K562 (cell line): ENCODE data around the gene FAM181B. TPM values are rescaled to one million over a fixed set of nuclear protein-coding genes. Genes with fewer than 3 reads are reported as not detected.

ENCODE experiments used
- ATF7 ChIP-seq: fragments of 450-650 bp; IDR thresholded peaks from 2 replicates; pipeline ENCODE4 v1.7.1; 2014; ENCODE audit warnings: mild to moderate bottlenecking, moderate library complexity
- JUND ChIP-seq, 2 experiments: IDR thresholded peaks; 2 replicates in 1 of 2; 3 replicates in 1 of 2; pipeline ENCODE4 v1.6.1; 2011; ENCODE audit warnings: borderline replicate concordance in 2 of 2, low read depth in 2 of 2, low read length in 2 of 2, improper control_type of control experiment in 1 of 2, missing biosample characterization in 1 of 2, missing genetic modification characterization in 1 of 2, missing genetic modification reagents in 1 of 2
- KDM4B ChIP-seq, 2 experiments: fragments of 450-650 bp in 1 of 2; sonication (generic) in 1 of 2; IDR thresholded peaks; 2 replicates each; pipeline ENCODE4 v1.6.1; 2016 to 2017; ENCODE audit warnings: borderline replicate concordance in 2 of 2, antibody characterized with exemption in 1 of 2, low read depth in 1 of 2, mild to moderate bottlenecking in 1 of 2
- PHF21A ChIP-seq: fragments of 450-650 bp; IDR thresholded peaks from 2 replicates; pipeline ENCODE4 v1.6.1; 2017; ENCODE audit warnings: low read depth, borderline replicate concordance
- TAL1 ChIP-seq: fragments of 450-650 bp; IDR thresholded peaks from 2 replicates; pipeline ENCODE4 v1.6.1; 2016; ENCODE audit warnings: mild to moderate bottlenecking
- polyA plus RNA-seq, 8 experiments: library from polyadenylated mRNA; depleted of rRNA in 4 of 8; stranded (reverse) in 5 of 8; unstranded in 3 of 8; fragments of >200 nt; fragmentation: Nextera tagmentation in 2 of 8; fragmentation: Illumina TruSeq in 1 of 8; extraction: Ambion mirVana in 2 of 8; extraction: Trizol in 1 of 8; gene quantifications; 2 replicates each; pipeline versions ENCODE4 v1.2.1 to v1.2.3, GENCODE V29; 2011 to 2014; ENCODE audit warnings: inconsistent platforms in 1 of 8, missing spikeins in 1 of 8
- total RNA-seq, 7 experiments: library from RNA; depleted of rRNA in 6 of 7; stranded (reverse); fragments of >200 nt in 6 of 7; fragmentation: Illumina TruSeq in 2 of 7; extraction: Trizol in 2 of 7; gene quantifications; 2 replicates each; pipeline versions ENCODE4 v1.2.1 to v1.2.3, GENCODE V29; 2011 to 2021; ENCODE audit warnings: low replicate concordance in 1 of 7
- TF ChIP-seq, protein P1 (sequence below): fragments of 250-450 bp; sonication (Bioruptor Pico); IDR thresholded peaks from 2 replicates; pipeline ENCODE4 v1.5.0; 2020; ENCODE audit warnings: mild to moderate bottlenecking, borderline replicate concordance
- TF ChIP-seq, protein P2 (sequence below): fragments of 450-650 bp; IDR thresholded peaks from 2 replicates; pipeline ENCODE4 v1.6.1; 2016; ENCODE audit warnings: mild to moderate bottlenecking, moderate library complexity

The FAM181B gene
- total and polyA plus RNA-seq, 9 of the 15 experiments (the other 6 are each of a cell fraction or from before 2014, with no cell fraction given), result 0.01 TPM; not detected in 8

DNA sequence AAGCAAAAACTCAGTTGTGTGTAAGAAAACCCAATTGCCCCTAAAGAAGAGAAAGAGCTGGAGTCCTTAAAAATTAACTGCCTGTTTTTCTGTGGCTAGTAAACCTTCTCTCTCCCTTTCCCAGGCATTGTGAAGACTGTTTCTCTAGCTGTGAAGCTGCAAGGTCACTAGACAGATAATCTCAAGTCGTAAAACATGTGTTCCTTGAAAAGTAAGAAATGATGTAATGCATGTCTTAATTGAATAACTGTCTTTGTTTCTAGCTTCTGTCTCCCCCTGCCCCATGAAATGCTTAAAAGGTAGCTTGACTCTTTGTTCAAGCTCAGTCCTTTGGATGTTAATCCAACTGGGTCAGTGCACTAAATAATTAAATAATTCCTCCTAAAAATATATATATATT lies 29.5 kb upstream of the FAM181B start (continued):
- TF ChIP-seq, protein P1, sequence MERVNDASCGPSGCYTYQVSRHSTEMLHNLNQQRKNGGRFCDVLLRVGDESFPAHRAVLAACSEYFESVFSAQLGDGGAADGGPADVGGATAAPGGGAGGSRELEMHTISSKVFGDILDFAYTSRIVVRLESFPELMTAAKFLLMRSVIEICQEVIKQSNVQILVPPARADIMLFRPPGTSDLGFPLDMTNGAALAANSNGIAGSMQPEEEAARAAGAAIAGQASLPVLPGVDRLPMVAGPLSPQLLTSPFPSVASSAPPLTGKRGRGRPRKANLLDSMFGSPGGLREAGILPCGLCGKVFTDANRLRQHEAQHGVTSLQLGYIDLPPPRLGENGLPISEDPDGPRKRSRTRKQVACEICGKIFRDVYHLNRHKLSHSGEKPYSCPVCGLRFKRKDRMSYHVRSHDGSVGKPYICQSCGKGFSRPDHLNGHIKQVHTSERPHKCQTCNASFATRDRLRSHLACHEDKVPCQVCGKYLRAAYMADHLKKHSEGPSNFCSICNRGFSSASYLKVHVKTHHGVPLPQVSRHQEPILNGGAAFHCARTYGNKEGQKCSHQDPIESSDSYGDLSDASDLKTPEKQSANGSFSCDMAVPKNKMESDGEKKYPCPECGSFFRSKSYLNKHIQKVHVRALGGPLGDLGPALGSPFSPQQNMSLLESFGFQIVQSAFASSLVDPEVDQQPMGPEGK, result no peak
- TF ChIP-seq TAL1 (0 out of 2 replicates have a peak, but pooled peaks have one; percentile 11), ATF7 (peak; percentile 88), KDM4B (IDR thresholded peaks at IDR 0.05; ENCODE audit: borderline replicate concordance in 2 of 2, low read depth in 1 of 2) (no peak), JUND (IDR thresholded peaks at IDR 0.05; ENCODE audit: borderline replicate concordance, low read depth, low read length) (no peak), JUND (tag; IDR thresholded peaks at IDR 0.05; ENCODE audit: borderline replicate concordance, low read depth, low read length) (peak; percentile 16; the same call in 1 of the 3 replicates), PHF21A (no peak)
- TF ChIP-seq, protein P2, sequence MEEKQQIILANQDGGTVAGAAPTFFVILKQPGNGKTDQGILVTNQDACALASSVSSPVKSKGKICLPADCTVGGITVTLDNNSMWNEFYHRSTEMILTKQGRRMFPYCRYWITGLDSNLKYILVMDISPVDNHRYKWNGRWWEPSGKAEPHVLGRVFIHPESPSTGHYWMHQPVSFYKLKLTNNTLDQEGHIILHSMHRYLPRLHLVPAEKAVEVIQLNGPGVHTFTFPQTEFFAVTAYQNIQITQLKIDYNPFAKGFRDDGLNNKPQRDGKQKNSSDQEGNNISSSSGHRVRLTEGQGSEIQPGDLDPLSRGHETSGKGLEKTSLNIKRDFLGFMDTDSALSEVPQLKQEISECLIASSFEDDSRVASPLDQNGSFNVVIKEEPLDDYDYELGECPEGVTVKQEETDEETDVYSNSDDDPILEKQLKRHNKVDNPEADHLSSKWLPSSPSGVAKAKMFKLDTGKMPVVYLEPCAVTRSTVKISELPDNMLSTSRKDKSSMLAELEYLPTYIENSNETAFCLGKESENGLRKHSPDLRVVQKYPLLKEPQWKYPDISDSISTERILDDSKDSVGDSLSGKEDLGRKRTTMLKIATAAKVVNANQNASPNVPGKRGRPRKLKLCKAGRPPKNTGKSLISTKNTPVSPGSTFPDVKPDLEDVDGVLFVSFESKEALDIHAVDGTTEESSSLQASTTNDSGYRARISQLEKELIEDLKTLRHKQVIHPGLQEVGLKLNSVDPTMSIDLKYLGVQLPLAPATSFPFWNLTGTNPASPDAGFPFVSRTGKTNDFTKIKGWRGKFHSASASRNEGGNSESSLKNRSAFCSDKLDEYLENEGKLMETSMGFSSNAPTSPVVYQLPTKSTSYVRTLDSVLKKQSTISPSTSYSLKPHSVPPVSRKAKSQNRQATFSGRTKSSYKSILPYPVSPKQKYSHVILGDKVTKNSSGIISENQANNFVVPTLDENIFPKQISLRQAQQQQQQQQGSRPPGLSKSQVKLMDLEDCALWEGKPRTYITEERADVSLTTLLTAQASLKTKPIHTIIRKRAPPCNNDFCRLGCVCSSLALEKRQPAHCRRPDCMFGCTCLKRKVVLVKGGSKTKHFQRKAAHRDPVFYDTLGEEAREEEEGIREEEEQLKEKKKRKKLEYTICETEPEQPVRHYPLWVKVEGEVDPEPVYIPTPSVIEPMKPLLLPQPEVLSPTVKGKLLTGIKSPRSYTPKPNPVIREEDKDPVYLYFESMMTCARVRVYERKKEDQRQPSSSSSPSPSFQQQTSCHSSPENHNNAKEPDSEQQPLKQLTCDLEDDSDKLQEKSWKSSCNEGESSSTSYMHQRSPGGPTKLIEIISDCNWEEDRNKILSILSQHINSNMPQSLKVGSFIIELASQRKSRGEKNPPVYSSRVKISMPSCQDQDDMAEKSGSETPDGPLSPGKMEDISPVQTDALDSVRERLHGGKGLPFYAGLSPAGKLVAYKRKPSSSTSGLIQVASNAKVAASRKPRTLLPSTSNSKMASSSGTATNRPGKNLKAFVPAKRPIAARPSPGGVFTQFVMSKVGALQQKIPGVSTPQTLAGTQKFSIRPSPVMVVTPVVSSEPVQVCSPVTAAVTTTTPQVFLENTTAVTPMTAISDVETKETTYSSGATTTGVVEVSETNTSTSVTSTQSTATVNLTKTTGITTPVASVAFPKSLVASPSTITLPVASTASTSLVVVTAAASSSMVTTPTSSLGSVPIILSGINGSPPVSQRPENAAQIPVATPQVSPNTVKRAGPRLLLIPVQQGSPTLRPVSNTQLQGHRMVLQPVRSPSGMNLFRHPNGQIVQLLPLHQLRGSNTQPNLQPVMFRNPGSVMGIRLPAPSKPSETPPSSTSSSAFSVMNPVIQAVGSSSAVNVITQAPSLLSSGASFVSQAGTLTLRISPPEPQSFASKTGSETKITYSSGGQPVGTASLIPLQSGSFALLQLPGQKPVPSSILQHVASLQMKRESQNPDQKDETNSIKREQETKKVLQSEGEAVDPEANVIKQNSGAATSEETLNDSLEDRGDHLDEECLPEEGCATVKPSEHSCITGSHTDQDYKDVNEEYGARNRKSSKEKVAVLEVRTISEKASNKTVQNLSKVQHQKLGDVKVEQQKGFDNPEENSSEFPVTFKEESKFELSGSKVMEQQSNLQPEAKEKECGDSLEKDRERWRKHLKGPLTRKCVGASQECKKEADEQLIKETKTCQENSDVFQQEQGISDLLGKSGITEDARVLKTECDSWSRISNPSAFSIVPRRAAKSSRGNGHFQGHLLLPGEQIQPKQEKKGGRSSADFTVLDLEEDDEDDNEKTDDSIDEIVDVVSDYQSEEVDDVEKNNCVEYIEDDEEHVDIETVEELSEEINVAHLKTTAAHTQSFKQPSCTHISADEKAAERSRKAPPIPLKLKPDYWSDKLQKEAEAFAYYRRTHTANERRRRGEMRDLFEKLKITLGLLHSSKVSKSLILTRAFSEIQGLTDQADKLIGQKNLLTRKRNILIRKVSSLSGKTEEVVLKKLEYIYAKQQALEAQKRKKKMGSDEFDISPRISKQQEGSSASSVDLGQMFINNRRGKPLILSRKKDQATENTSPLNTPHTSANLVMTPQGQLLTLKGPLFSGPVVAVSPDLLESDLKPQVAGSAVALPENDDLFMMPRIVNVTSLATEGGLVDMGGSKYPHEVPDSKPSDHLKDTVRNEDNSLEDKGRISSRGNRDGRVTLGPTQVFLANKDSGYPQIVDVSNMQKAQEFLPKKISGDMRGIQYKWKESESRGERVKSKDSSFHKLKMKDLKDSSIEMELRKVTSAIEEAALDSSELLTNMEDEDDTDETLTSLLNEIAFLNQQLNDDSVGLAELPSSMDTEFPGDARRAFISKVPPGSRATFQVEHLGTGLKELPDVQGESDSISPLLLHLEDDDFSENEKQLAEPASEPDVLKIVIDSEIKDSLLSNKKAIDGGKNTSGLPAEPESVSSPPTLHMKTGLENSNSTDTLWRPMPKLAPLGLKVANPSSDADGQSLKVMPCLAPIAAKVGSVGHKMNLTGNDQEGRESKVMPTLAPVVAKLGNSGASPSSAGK, result peak; percentile 36; the same call in 1 of the 2 replicates
